Neuronal stem cell (in vitro differentiated cells): ENCODE measurements around the gene TBXAS1.

Experiments
- DNase-seq: peaks from one replicate; pipeline ENCODE4 v3.0.0-alpha.2; 2013; ENCODE audit warnings: low spot score
- H2AFZ ChIP-seq: one replicate; pipeline ENCODE4 v1.6.1; 2013; ENCODE audit warnings: mild to moderate bottlenecking, low read length, inconsistent platforms
- H2AK5ac ChIP-seq: 2 replicates; pipeline ENCODE4 v1.6.1; 2013; ENCODE audit warnings: low read depth, mild to moderate bottlenecking, inconsistent platforms, low read length, moderate library complexity, mixed read lengths
- H2BK120ac ChIP-seq: 2 replicates; pipeline ENCODE4 v1.6.1; 2013; ENCODE audit warnings: low read depth, mild to moderate bottlenecking, inconsistent platforms, low read length, moderate library complexity, mixed read lengths
- H2BK12ac ChIP-seq: one replicate; pipeline ENCODE4 v1.6.1; 2013; ENCODE audit warnings: low read length, inconsistent platforms
- H2BK15ac ChIP-seq: 2 replicates; pipeline ENCODE4 v1.6.1; 2013; ENCODE audit warnings: mild to moderate bottlenecking, low read length, inconsistent platforms, mixed read lengths
- H2BK5ac ChIP-seq: one replicate; pipeline ENCODE4 v1.6.1; 2013; ENCODE audit warnings: inconsistent platforms, mild to moderate bottlenecking, low read length, moderate library complexity
- H3K14ac ChIP-seq: one replicate; pipeline ENCODE4 v1.6.1; 2013; ENCODE audit warnings: low read length, inconsistent platforms
- H3K18ac ChIP-seq: 2 replicates; pipeline ENCODE4 v1.6.1; 2013; ENCODE audit warnings: low read length, inconsistent platforms
- H3K23ac ChIP-seq: 2 replicates; pipeline ENCODE4 v1.6.1; 2013; ENCODE audit warnings: low read depth, mild to moderate bottlenecking, mixed read lengths, low read length, inconsistent platforms; ENCODE audit not compliant: poor library complexity
- H3K27ac ChIP-seq: replicated peaks from 3 replicates; pipeline ENCODE4 v1.5.1; 2013; ENCODE audit warnings: low read length, inconsistent platforms
- H3K27me3 ChIP-seq, 3 experiments: 2 replicates each; pipeline ENCODE4 v1.6.1; 2013; ENCODE audit warnings: low read length in 3 of 3, mild to moderate bottlenecking in 2 of 3, inconsistent platforms in 1 of 3, low read depth in 1 of 3, mixed read lengths in 1 of 3, moderate library complexity in 1 of 3; ENCODE audit not compliant: control insufficient read depth in 3 of 3, insufficient read depth in 3 of 3
- H3K36me3 ChIP-seq, 2 donors: replicated peaks in 1 of 2; 2 replicates each; pipeline ENCODE4 v1.6.1; 2013; ENCODE audit warnings: low read length in 2 of 2; ENCODE audit not compliant: control insufficient read depth in 2 of 2, insufficient read depth in 2 of 2
- H3K4ac ChIP-seq: 2 replicates; pipeline ENCODE4 v1.6.1; 2013; ENCODE audit warnings: inconsistent platforms, mild to moderate bottlenecking, low read length, moderate library complexity
- H3K4me1 ChIP-seq, 2 donors: 1 replicate in 1 of 2; 2 replicates in 1 of 2; pipeline ENCODE4 v1.6.1; 2013; ENCODE audit warnings: low read length in 2 of 2, low read depth in 1 of 2; ENCODE audit not compliant: control insufficient read depth in 2 of 2, insufficient read depth in 1 of 2
- H3K4me2 ChIP-seq: one replicate; pipeline ENCODE4 v1.6.1; 2013; ENCODE audit warnings: mild to moderate bottlenecking, low read length, inconsistent platforms; ENCODE audit not compliant: insufficient read depth, poor library complexity, severe bottlenecking
- H3K4me3 ChIP-seq, 2 donors: 2 replicates each; pipeline ENCODE4 v1.5.1; 2013; ENCODE audit warnings: low read length in 2 of 2, mild to moderate bottlenecking in 2 of 2, inconsistent platforms in 1 of 2, moderate library complexity in 1 of 2
- H3K79me1 ChIP-seq: one replicate; pipeline ENCODE4 v1.6.1; 2013; ENCODE audit warnings: low read depth, mild to moderate bottlenecking, inconsistent platforms, low read length, moderate library complexity
- H3K9ac ChIP-seq: one replicate; pipeline ENCODE4 v1.6.1; 2013; ENCODE audit warnings: mild to moderate bottlenecking, low read depth, low read length, inconsistent platforms; ENCODE audit not compliant: poor library complexity
- H3K9me3 ChIP-seq, 2 donors: replicated peaks in 1 of 2; 2 replicates each; pipeline versions ENCODE3 to v1.6.1; 2013; ENCODE audit warnings: low read length in 2 of 2, mild to moderate bottlenecking in 2 of 2, inconsistent platforms in 1 of 2, low read depth in 1 of 2, mixed read lengths in 1 of 2, moderate library complexity in 1 of 2; ENCODE audit not compliant: control insufficient read depth in 2 of 2, insufficient read depth in 1 of 2
- H4K8ac ChIP-seq: one replicate; pipeline ENCODE4 v1.6.1; 2013; ENCODE audit warnings: low read depth, mild to moderate bottlenecking, inconsistent platforms, low read length, moderate library complexity
- H4K91ac ChIP-seq: one replicate; pipeline ENCODE4 v1.6.1; 2013; ENCODE audit warnings: low read length, low read depth, mild to moderate bottlenecking, inconsistent platforms; ENCODE audit not compliant: poor library complexity
- WGBS, 2 donors: extraction: QIAGEN DNeasy Blood & Tissue Kit; methylation state at CpG; one replicate each; pipeline ENCODE4 v1.1.7; 2013; ENCODE audit warnings: missing lambda C conversion rate in 2 of 2, mixed read lengths in 1 of 2; ENCODE audit not compliant: insufficient read length in 2 of 2, insufficient replicate concordance in 1 of 2; ENCODE audit errors: extremely low coverage in 2 of 2; 5-methylcytosine and 5-hydroxymethylcytosine counted together

The TBXAS1 gene

GRCh38 chr7:139871331-139871730 is 42.3 kb downstream of the TBXAS1 start:
- Histone ChIP-seq H3K9ac (no peak overlapping the region), H3K4me3 (no peak overlapping the region), H3K14ac (no peak overlapping the region), H3K18ac (no peak overlapping the region), H4K8ac (no peak overlapping the region), H3K4ac (no peak overlapping the region), H3K27ac (no peak overlapping the region), H2AFZ (no peak overlapping the region), H3K27me3 (peaks cover 0 to 2% (median 0%) of the 10 kb centered on the region in 3 experiments), H4K91ac (no peak overlapping the region), H2BK12ac (no peak overlapping the region), H3K79me1 (no peaks in the 10 kb centered on the region), H2BK120ac (no peak overlapping the region), H3K23ac (no peak overlapping the region), H3K9me3 (no peaks in the 10 kb centered on the region), H2BK15ac (no peak overlapping the region), H3K4me2 (no peak overlapping the region), H2AK5ac (no peak overlapping the region), H3K36me3 (no peaks in the 10 kb centered on the region), H3K4me1 (no peaks in the 10 kb centered on the region), H2BK5ac (no peak overlapping the region)
- no peak for DNase-seq
- WGBS, 2 donors: no CpG with 5 or more reads among the region's 8 CpGs

- Histone ChIP-seq H4K8ac (no peak overlapping the region), H4K91ac (no peak overlapping the region), H3K4ac (no peak overlapping the region), H3K23ac (no peak overlapping the region), H3K4me2 (no peak overlapping the region), H3K36me3 (no peaks in the 10 kb centered on the region), H3K9me3 (no peaks in the 10 kb centered on the region), H2AFZ (no peak overlapping the region), H3K9ac (no peak overlapping the region), H2BK12ac (no peak overlapping the region), H3K4me3 (no peak overlapping the region), H3K18ac (no peak overlapping the region), H2BK120ac (no peak overlapping the region), H3K79me1 (no peaks in the 10 kb centered on the region), H2BK5ac (no peak overlapping the region), H3K27me3 (peaks cover 0 to 2% (median 0%) of the 10 kb centered on the region in 3 experiments), H3K4me1 (no peaks in the 10 kb centered on the region), H2BK15ac (no peak overlapping the region), H2AK5ac (no peak overlapping the region), H3K27ac (no peak overlapping the region), H3K14ac (no peak overlapping the region)
- DNase-seq: no peak
- no CpG with 5 or more reads among the region's 2 CpGs for WGBS, 2 donors
These were observed 42.8 kb downstream of the TBXAS1 start for GRCh38 chr7:139871820-139872219.

GRCh38 chr7:139873593-139874301 is 44.7 kb downstream of the TBXAS1 start:
- Histone ChIP-seq H3K27ac (no peak overlapping the region), H3K4ac (no peak overlapping the region), H3K9me3 (no peaks in the 10 kb centered on the region), H2BK12ac (no peak overlapping the region), H3K4me2 (no peak overlapping the region), H3K14ac (no peak overlapping the region), H2AK5ac (no peak overlapping the region), H3K4me3 (no peak overlapping the region), H3K27me3 (peaks cover 0 to 2% (median 0%) of the 10 kb centered on the region in 3 experiments), H2BK120ac (no peak overlapping the region), H2BK15ac (no peak overlapping the region), H3K18ac (no peak overlapping the region), H2AFZ (no peak overlapping the region), H3K79me1 (no peaks in the 10 kb centered on the region), H3K23ac (no peak overlapping the region), H4K91ac (no peak overlapping the region), H4K8ac (no peak overlapping the region), H3K4me1 (no peaks in the 10 kb centered on the region), H3K9ac (no peak overlapping the region), H2BK5ac (no peak overlapping the region), H3K36me3 (no peaks in the 10 kb centered on the region)
- no peak for DNase-seq
- WGBS, 2 donors: no CpG with 5 or more reads among the region's 8 CpGs

GRCh38 chr7:139874302-139874629 is 45.2 kb downstream of the TBXAS1 start:
- Histone ChIP-seq H2BK120ac (no peak overlapping the region), H3K18ac (no peak overlapping the region), H3K23ac (no peak overlapping the region), H2BK12ac (no peak overlapping the region), H3K4me1 (no peaks in the 10 kb centered on the region), H2BK5ac (no peak overlapping the region), H4K8ac (no peak overlapping the region), H3K4me2 (no peak overlapping the region), H3K79me1 (no peaks in the 10 kb centered on the region), H3K9me3 (no peaks in the 10 kb centered on the region), H2AK5ac (no peak overlapping the region), H4K91ac (no peak overlapping the region), H3K4ac (no peak overlapping the region), H2BK15ac (no peak overlapping the region), H3K36me3 (no peaks in the 10 kb centered on the region), H3K4me3 (no peak overlapping the region), H3K9ac (no peak overlapping the region), H2AFZ (no peak overlapping the region), H3K27me3 (peaks cover 0 to 2% (median 0%) of the 10 kb centered on the region in 3 experiments), H3K27ac (no peak overlapping the region), H3K14ac (no peak overlapping the region)
- WGBS, 2 donors: no CpG with 5 or more reads among the region's 9 CpGs
- no peak for DNase-seq
